GM23248 (cell line): ENCODE measurements around the gene PEAK3. TPM values are rescaled to one million over a fixed set of nuclear protein-coding genes. Genes with fewer than 3 reads are reported as not detected.
A peak's percentile ranks its signal among the peaks of the same experiment; 100 is the strongest.

Experiments used
- DNase-seq: peaks from one replicate; pipeline ENCODE4 v3.0.0-alpha.2; 2015
- H2AFZ ChIP-seq: fragments of 200-600 bp; sonication (generic); 2 replicates; pipeline ENCODE4 v1.6.1; 2016; ENCODE audit warnings: antibody characterized with exemption
- H3F3A ChIP-seq: fragments of 200-600 bp; sonication (generic); 2 replicates; pipeline ENCODE4 v1.6.1; 2016; ENCODE audit warnings: mild to moderate bottlenecking, antibody characterized with exemption, mixed run types; ENCODE audit not compliant: insufficient read depth
- H3K27ac ChIP-seq: fragments of 200-600 bp; sonication (generic); 2 replicates; pipeline ENCODE4 v1.5.1; 2016; ENCODE audit warnings: mild to moderate bottlenecking
- H3K27me3 ChIP-seq: fragments of 200-600 bp; sonication (generic); replicated peaks from 2 replicates; pipeline ENCODE4 v1.6.1; 2016; ENCODE audit warnings: mild to moderate bottlenecking; ENCODE audit not compliant: insufficient read depth
- H3K36me3 ChIP-seq: fragments of 200-600 bp; sonication (generic); 2 replicates; pipeline ENCODE4 v1.6.1; 2016; ENCODE audit warnings: low read depth, mild to moderate bottlenecking
- H3K4me1 ChIP-seq: fragments of 200-600 bp; sonication (generic); 2 replicates; pipeline ENCODE4 v1.6.1; 2016; ENCODE audit warnings: mild to moderate bottlenecking; ENCODE audit not compliant: insufficient read depth
- H3K4me2 ChIP-seq: fragments of 200-600 bp; sonication (generic); one replicate; pipeline ENCODE4 v1.6.1; 2016; ENCODE audit warnings: mild to moderate bottlenecking; ENCODE audit not compliant: unreplicated experiment
- H3K4me3 ChIP-seq: fragments of 200-600 bp; sonication (generic); 2 replicates; pipeline ENCODE4 v1.5.1; 2016; ENCODE audit warnings: mild to moderate bottlenecking
- H3K79me2 ChIP-seq: fragments of 200-600 bp; sonication (generic); 2 replicates; pipeline ENCODE4 v1.6.1; 2016; ENCODE audit warnings: mild to moderate bottlenecking; ENCODE audit not compliant: insufficient read depth
- H3K9ac ChIP-seq: fragments of 200-600 bp; sonication (generic); 2 replicates; pipeline ENCODE4 v1.6.1; 2016; ENCODE audit warnings: mild to moderate bottlenecking
- H3K9me2 ChIP-seq: fragments of 200-600 bp; sonication (generic); 2 replicates; pipeline ENCODE4 v1.6.1; 2016; ENCODE audit warnings: mixed run types, mild to moderate bottlenecking, moderate library complexity; ENCODE audit not compliant: insufficient read depth
- H3K9me3 ChIP-seq: fragments of 200-600 bp; sonication (generic); one replicate; pipeline ENCODE4 v1.6.1; 2017; ENCODE audit warnings: low read depth
- H4K20me1 ChIP-seq: fragments of 200-600 bp; sonication (generic); 2 replicates; pipeline ENCODE4 v1.6.0; 2016; ENCODE audit not compliant: insufficient read depth
- EZH2 ChIP-seq: fragments of 200-600 bp; sonication (generic); IDR thresholded peaks from 2 replicates; pipeline ENCODE4 v1.6.1; 2018; ENCODE audit warnings: antibody characterized with exemption, mild to moderate bottlenecking; ENCODE audit not compliant: insufficient read depth, poor library complexity, severe bottlenecking
- EZH2phosphoT487 ChIP-seq: fragments of 200-600 bp; sonication (generic); IDR thresholded peaks from 2 replicates; pipeline ENCODE4 v1.6.1; 2018; ENCODE audit warnings: antibody characterized with exemption, moderate library complexity, mild to moderate bottlenecking, low read depth; ENCODE audit not compliant: insufficient read depth
- WGBS, 2 experiments: methylation state at CpG; one replicate each; pipeline ENCODE4 v1.1.6; 2015 to 2017; ENCODE audit warnings: low lambda C conversion rate in 2 of 2, low coverage in 1 of 2; ENCODE audit errors: missing lambda C conversion rate in 2 of 2; 5-methylcytosine and 5-hydroxymethylcytosine counted together
- in situ Hi-C: fragments of 300-500 bp; cut with MboI; formaldehyde crosslinking; loops from 2 replicates; pipeline ENCODE4 v1.15.0; 2020
- polyA plus RNA-seq: library from polyadenylated mRNA; unstranded; fragments of >200 nt; fragmentation: Nextera tagmentation; extraction: Ambion mirVana; gene quantifications from 2 replicates; pipeline ENCODE4 v1.2.1, GENCODE V29; 2016
- total RNA-seq: library from RNA; depleted of rRNA; stranded (reverse); fragments of >200 nt; shearing (Covaris generic); gene quantifications from 2 replicates; pipeline ENCODE4 v1.2.3, GENCODE V29; 2014

PEAK3 gene
- total and polyA plus RNA-seq, 2 experiments from 2014 or later = not detected

DNA sequence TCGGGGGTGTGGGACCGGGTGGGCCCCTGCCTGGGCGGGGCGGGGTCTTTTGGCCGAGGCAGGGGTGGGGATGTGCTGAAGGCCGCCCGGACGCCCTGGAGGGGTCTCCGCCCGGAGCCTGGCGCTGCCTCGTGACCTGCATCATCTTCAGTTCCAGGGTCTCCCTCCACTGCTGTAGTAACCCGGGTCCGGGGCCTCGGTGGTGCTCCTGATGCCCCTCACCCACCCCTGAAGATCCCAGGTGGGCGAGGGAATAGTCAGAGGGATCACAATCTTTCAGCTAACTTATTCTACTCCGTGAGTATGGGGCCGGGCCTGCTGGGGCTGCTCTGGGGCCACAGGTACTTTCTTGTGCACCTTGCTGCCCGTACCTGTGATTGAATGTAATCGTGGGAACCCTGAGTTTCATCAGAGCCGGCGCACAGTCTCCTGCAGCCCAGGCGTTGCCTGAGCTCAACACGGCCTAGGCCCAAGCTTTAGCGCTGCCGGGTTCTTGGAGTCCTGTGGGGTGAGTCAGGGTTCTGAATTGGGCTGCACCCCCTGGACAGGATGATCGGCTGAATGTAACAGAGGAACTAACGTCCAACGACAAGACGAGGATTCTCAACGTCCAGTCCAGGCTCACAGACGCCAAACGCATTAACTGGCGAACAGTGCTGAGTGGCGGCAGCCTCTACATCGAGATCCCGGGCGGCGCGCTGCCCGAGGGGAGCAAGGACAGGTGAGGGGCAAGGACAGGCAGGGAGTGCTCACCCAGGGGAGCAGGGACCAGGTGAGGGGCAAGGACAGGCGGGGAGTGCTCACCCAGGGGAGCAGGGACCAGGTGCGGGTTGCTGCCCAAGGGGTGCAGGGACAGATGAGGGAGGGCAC, 10.5 kb downstream of the PEAK3 start:
- no peaks in the 10 kb centered on the region for H3K9me3 ChIP-seq
- H4K20me1 ChIP-seq = peaks cover 15% of the 10 kb centered on the region
- no peaks in the 10 kb centered on the region for H3K27me3 ChIP-seq
- H3K4me2 ChIP-seq = peak overlapping the region; percentile 91
- TF ChIP-seq EZH2 = no peak
- no peak for TF ChIP-seq EZH2phosphoT487
- in situ Hi-C loops = no loop called here
- DNase-seq = peak; percentile 89
- H3K36me3 ChIP-seq = no peaks in the 10 kb centered on the region; the same call in 1 of the 2 replicates
- H3K79me2 ChIP-seq = peaks cover 78% of the 10 kb centered on the region
- H3F3A ChIP-seq = peaks cover 6% of the 10 kb centered on the region
- WGBS, 2 experiments = 20 to 22% methylated on average over 40 to 43 of the region's 43 CpGs
- H2AFZ ChIP-seq = no peak overlapping the region
- H3K9ac ChIP-seq = peak overlapping the region; percentile 99
- peak overlapping the region; percentile 95 for H3K27ac ChIP-seq
- peaks cover 22% of the 10 kb centered on the region for H3K4me1 ChIP-seq
- H3K9me2 ChIP-seq = no peaks in the 10 kb centered on the region
- H3K4me3 ChIP-seq = peak overlapping the region; percentile 92

- 0 to 1% methylated on average over 63 to 76 of the region's 88 CpGs for WGBS, 2 experiments
- Histone ChIP-seq H3K9me3 (no peaks in the 10 kb centered on the region), H4K20me1 (peaks cover 15% of the 10 kb centered on the region)
Observed at GRCh38 chr19:2270423-2271233, 11.3 kb downstream of the PEAK3 start.

GRCh38 chr19:2270157-2270422, 11.9 kb downstream of the PEAK3 start:
- H3K79me2 ChIP-seq = peaks cover 72% of the 10 kb centered on the region
- in situ Hi-C loops = no loop called here
- H3F3A ChIP-seq = peaks cover 6% of the 10 kb centered on the region
- H3K9ac ChIP-seq = peak overlapping the region; percentile 99
- no peak overlapping the region for H2AFZ ChIP-seq
- H3K4me2 ChIP-seq = peak overlapping the region; percentile 67
- H3K27ac ChIP-seq = peak overlapping the region; percentile 95
- TF ChIP-seq EZH2phosphoT487 (no peak), EZH2 (no peak)
- peaks cover 24% of the 10 kb centered on the region for H3K4me1 ChIP-seq
- no peaks in the 10 kb centered on the region for H3K27me3 ChIP-seq
- H3K4me3 ChIP-seq = peak overlapping the region; percentile 92
- H3K9me2 ChIP-seq = no peaks in the 10 kb centered on the region
- H3K9me3 ChIP-seq = no peaks in the 10 kb centered on the region
- H3K36me3 ChIP-seq = no peaks in the 10 kb centered on the region; the same call in 1 of the 2 replicates
- peak; percentile 64 for DNase-seq
- H4K20me1 ChIP-seq = peaks cover 15% of the 10 kb centered on the region
- 0 to 2% methylated on average over 7 to 29 of the region's 30 CpGs for WGBS, 2 experiments

More at GRCh38 chr19:2270423-2271233, 11.3 kb downstream of the PEAK3 start:
- TF ChIP-seq EZH2 (no peak), EZH2phosphoT487 (no peak)
- peak overlapping the region; percentile 99 for H3K9ac ChIP-seq
- peaks cover 24% of the 10 kb centered on the region for H3K4me1 ChIP-seq
- no peak overlapping the region for H2AFZ ChIP-seq
- H3K27me3 ChIP-seq = no peaks in the 10 kb centered on the region
- peaks cover 6% of the 10 kb centered on the region for H3F3A ChIP-seq
- peak; percentile 96 for DNase-seq
- peak overlapping the region; percentile 91 for H3K4me2 ChIP-seq
- no peaks in the 10 kb centered on the region; the same call in 1 of the 2 replicates for H3K36me3 ChIP-seq
- no peaks in the 10 kb centered on the region for H3K9me2 ChIP-seq
- in situ Hi-C loops = no loop called here
- peaks cover 77% of the 10 kb centered on the region for H3K79me2 ChIP-seq
- peak overlapping the region; percentile 95 for H3K27ac ChIP-seq
- H3K4me3 ChIP-seq = peak overlapping the region; percentile 92

DNA sequence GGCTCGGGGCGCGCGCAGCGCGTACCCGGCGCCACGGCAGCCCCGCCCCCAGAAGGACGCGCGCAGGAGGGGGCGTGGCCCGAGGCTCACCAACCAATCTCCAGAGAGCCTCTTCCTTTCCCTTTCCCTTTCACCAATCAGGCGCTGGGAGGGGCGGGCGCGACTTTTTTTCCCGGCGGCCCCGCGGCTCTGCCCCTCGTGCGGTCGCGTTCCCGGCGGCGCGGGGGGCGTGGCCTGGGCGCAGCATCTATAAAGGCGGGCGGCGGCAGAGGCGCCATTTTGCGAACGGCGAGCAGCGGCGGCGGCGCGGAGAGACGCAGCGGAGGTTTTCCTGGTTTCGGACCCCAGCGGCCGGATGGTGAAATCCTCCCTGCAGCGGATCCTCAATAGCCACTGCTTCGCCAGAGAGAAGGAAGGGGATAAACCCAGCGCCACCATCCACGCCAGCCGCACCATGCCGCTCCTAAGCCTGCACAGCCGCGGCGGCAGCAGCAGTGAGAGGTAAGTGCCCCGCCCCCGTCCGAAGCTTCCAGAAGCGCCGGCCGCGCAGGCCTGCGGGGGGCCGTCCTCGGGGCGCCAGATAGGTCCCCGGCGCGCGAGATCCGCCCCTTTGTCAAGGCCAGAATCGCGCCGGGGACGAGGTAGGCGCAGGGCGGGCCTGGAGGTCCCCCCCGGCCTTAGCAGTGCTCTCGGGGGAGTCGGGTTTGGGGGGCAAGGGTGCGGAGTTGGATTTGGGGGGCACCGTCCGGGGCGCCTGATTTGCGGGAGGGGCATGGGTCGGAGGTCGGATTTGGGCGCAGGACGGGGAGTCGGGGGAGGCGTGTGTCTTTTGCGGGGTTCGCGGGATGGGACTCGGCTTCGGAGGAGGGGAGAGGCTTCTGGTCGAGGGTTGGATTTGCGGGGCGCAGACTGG, 12.5 kb downstream of the PEAK3 start:
- H3F3A ChIP-seq = peaks cover 6% of the 10 kb centered on the region
- DNase-seq = peak; percentile 96
- no peaks in the 10 kb centered on the region; the same call in 1 of the 2 replicates for H3K36me3 ChIP-seq
- H3K79me2 ChIP-seq = peaks cover 66% of the 10 kb centered on the region
- in situ Hi-C loops = no loop called here
- peak overlapping the region; percentile 99 for H3K9ac ChIP-seq
- H3K9me3 ChIP-seq = no peaks in the 10 kb centered on the region
- no peaks in the 10 kb centered on the region for H3K27me3 ChIP-seq
- H4K20me1 ChIP-seq = peaks cover 14% of the 10 kb centered on the region
- TF ChIP-seq EZH2phosphoT487 (no peak), EZH2 (no peak)
- no peaks in the 10 kb centered on the region for H3K9me2 ChIP-seq
- H2AFZ ChIP-seq = peak overlapping the region; percentile 83
- 1% methylated on average over 68 to 89 of the region's 103 CpGs for WGBS, 2 experiments
- peak overlapping the region; percentile 92 for H3K4me3 ChIP-seq
- H3K27ac ChIP-seq = peak overlapping the region; percentile 95
- peaks cover 24% of the 10 kb centered on the region for H3K4me1 ChIP-seq
- H3K4me2 ChIP-seq = peak overlapping the region; percentile 67
